ENCODE measurements around the gene PHLDA1. TPM values are rescaled to one million over a fixed set of nuclear protein-coding genes. Genes with fewer than 3 reads are reported as not detected.

The PHLDA1 gene
- total and polyA plus RNA-seq, 2 of the 13 experiments (the other 11 are each of a cell fraction or from before 2014, with no cell fraction given) = 33.8 to 41.0 TPM

DNA sequence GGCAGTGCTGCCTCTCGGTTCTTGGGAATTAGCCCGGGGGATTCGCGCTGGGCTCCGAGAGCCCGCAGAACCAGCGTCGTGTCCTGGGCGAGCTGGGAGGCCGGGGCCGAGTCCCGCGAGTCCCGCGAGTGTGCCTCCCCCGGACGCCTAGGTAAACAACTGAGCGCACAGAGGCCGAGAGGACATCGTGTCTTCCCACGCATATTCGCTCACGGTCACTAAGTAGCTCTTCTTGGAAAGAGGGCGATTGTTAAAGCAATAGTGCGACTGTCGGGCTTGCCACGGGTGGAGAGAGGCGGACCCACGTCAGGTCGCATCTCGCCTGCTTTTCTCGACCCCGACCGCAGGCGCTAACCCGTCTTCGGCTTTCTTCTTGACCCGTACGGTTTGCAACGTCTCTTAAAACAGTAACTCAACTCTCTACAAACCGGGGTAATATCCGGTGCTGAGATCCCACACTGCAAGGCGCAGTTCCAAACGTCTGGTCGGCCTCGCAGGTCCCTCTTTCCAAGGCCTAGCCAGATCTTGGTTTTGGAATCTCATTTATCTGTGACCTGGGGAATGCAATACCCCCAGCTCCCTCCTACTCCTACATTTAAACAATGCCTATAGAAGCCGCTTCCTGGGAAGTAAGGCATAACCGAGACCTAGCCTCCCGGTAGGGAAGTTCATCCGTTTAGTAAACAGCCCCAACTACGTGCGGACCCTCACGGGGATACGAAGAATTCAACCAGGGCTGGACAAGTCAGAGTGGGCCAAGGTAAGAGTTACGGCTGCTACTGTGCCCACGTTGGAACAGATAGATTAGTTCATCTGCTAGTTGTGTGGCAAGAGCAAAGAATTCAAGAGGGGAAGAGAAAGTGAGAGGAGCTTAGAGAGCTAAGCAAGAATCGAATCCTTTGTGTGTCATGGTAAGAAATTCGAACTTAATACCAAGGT is 736 bp upstream of the PHLDA1 start (continued):
- TF ChIP-seq, protein P1, sequence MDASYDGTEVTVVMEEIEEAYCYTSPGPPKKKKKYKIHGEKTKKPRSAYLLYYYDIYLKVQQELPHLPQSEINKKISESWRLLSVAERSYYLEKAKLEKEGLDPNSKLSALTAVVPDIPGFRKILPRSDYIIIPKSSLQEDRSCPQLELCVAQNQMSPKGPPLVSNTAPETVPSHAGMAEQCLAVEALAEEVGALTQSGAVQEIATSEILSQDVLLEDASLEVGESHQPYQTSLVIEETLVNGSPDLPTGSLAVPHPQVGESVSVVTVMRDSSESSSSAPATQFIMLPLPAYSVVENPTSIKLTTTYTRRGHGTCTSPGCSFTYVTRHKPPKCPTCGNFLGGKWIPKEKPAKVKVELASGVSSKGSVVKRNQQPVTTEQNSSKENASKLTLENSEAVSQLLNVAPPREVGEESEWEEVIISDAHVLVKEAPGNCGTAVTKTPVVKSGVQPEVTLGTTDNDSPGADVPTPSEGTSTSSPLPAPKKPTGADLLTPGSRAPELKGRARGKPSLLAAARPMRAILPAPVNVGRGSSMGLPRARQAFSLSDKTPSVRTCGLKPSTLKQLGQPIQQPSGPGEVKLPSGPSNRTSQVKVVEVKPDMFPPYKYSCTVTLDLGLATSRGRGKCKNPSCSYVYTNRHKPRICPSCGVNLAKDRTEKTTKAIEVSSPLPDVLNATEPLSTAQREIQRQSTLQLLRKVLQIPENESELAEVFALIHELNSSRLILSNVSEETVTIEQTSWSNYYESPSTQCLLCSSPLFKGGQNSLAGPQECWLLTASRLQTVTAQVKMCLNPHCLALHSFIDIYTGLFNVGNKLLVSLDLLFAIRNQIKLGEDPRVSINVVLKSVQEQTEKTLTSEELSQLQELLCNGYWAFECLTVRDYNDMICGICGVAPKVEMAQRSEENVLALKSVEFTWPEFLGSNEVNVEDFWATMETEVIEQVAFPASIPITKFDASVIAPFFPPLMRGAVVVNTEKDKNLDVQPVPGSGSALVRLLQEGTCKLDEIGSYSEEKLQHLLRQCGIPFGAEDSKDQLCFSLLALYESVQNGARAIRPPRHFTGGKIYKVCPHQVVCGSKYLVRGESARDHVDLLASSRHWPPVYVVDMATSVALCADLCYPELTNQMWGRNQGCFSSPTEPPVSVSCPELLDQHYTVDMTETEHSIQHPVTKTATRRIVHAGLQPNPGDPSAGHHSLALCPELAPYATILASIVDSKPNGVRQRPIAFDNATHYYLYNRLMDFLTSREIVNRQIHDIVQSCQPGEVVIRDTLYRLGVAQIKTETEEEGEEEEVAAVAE (CRISPR knock-in tag; IDR thresholded peaks at IDR 0.05; ENCODE audit: borderline replicate concordance) = peak; percentile 58; the same call in 1 of the 2 replicates
- TF ChIP-seq FOSL1 (CRISPR knock-in tag; IDR thresholded peaks at IDR 0.05; ENCODE audit: borderline replicate concordance) (no peak), ZKSCAN8 (CRISPR knock-in tag; IDR thresholded peaks at IDR 0.05; ENCODE audit: borderline replicate concordance) (peak; percentile 37; the same call in 1 of the 2 replicates), RXRB (CRISPR knock-in tag; IDR thresholded peaks at IDR 0.05; ENCODE audit: borderline replicate concordance) (peak; percentile 68; the same call in 1 of the 2 replicates), MAZ (IDR thresholded peaks at IDR 0.05; ENCODE audit: borderline replicate concordance, low read depth, low read length) (no peak), MAZ (CRISPR knock-in tag; IDR thresholded peaks at IDR 0.05; ENCODE audit: low read depth) (0 out of 2 replicates have a peak, but pooled peaks have one; percentile 8), ZNF510 (CRISPR knock-in tag; IDR thresholded peaks at IDR 0.05; ENCODE audit: low read depth) (0 out of 2 replicates have a peak, but pooled peaks have one; percentile 7), ZNF792 (CRISPR knock-in tag; IDR thresholded peaks at IDR 0.05) (no peak), ZNF766 (CRISPR knock-in tag; IDR thresholded peaks at IDR 0.05; ENCODE audit: borderline replicate concordance) (no peak), ISL2 (CRISPR knock-in tag; IDR thresholded peaks at IDR 0.05) (0 out of 2 replicates have a peak, but pooled peaks have one; percentile 10), KDM2A (CRISPR knock-in tag; IDR thresholded peaks at IDR 0.05; ENCODE audit: borderline replicate concordance, low read depth) (peak; percentile 56), FOXK1 (CRISPR knock-in tag; IDR thresholded peaks at IDR 0.05; ENCODE audit: borderline replicate concordance, low read depth) (peak; percentile 29; the same call in 1 of the 2 replicates), ZNF598 (CRISPR knock-in tag; IDR thresholded peaks at IDR 0.05; ENCODE audit: borderline replicate concordance) (no peak)
- TF ChIP-seq, protein P2, sequence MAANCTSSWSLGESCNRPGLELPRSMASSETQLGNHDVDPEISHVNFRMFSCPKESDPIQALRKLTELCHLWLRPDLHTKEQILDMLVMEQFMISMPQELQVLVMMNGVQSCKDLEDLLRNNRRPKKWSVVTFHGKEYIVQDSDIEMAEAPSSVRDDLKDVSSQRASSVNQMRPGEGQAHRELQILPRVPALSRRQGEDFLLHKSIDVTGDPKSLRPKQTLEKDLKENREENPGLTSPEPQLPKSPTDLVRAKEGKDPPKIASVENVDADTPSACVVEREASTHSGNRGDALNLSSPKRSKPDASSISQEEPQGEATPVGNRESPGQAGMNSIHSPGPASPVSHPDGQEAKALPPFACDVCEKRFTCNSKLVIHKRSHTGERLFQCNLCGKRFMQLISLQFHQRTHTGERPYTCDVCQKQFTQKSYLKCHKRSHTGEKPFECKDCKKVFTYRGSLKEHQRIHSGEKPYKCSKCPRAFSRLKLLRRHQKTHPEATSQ (CRISPR knock-in tag; IDR thresholded peaks at IDR 0.05; ENCODE audit: borderline replicate concordance) = no peak
- TF ChIP-seq, protein P3, sequence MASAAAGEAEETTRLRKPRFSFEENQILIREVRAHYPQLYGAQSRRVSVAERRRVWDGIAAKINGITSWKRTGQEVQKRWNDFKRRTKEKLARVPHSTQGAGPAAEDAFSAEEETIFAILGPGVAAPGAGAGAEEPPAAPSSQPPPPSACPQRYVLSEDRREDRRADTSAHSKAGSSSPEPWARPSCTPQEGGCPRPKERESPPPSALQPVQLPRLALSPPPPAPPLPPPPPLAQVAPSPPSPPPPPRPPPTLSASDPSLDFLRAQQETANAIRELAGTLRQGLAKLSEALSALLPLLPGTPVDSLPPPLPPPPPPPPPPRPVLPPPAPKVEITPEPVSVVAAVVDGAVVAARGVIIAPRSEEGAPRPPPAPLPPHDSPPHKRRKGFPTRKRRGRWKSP (CRISPR knock-in tag; IDR thresholded peaks at IDR 0.05) = no peak
- TF ChIP-seq, protein P4, sequence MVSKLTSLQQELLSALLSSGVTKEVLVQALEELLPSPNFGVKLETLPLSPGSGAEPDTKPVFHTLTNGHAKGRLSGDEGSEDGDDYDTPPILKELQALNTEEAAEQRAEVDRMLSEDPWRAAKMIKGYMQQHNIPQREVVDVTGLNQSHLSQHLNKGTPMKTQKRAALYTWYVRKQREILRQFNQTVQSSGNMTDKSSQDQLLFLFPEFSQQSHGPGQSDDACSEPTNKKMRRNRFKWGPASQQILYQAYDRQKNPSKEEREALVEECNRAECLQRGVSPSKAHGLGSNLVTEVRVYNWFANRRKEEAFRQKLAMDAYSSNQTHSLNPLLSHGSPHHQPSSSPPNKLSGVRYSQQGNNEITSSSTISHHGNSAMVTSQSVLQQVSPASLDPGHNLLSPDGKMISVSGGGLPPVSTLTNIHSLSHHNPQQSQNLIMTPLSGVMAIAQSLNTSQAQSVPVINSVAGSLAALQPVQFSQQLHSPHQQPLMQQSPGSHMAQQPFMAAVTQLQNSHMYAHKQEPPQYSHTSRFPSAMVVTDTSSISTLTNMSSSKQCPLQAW (CRISPR knock-in tag; IDR thresholded peaks at IDR 0.05) = no peak
- TF ChIP-seq, protein P5, sequence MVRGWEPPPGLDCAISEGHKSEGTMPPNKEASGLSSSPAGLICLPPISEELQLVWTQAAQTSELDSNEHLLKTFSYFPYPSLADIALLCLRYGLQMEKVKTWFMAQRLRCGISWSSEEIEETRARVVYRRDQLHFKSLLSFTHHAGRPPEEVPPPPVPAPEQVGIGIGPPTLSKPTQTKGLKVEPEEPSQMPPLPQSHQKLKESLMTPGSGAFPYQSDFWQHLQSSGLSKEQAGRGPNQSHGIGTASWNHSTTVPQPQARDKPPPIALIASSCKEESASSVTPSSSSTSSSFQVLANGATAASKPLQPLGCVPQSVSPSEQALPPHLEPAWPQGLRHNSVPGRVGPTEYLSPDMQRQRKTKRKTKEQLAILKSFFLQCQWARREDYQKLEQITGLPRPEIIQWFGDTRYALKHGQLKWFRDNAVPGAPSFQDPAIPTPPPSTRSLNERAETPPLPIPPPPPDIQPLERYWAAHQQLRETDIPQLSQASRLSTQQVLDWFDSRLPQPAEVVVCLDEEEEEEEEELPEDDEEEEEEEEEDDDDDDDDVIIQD (CRISPR knock-in tag; IDR thresholded peaks at IDR 0.05; ENCODE audit: low read depth) = peak; percentile 50; the same call in 1 of the 2 replicates
